H9 (cell line): Measurements from ENCODE around the gene NOP56. TPM values are rescaled to one million over a fixed set of nuclear protein-coding genes. Genes with fewer than 3 reads are reported as not detected.

Experiments
- DNase-seq: peaks from one replicate; pipeline ENCODE4 v3.0.0-alpha.2; 2017
- H2AFZ ChIP-seq: one replicate; pipeline ENCODE4 v1.6.1; 2013; ENCODE audit warnings: mild to moderate bottlenecking, low read length, control low read depth, moderate library complexity
- H2AK5ac ChIP-seq: 2 replicates; pipeline ENCODE4 v1.6.1; 2013; ENCODE audit warnings: low read length, control low read depth, mixed read lengths; ENCODE audit not compliant: insufficient read length
- H2BK120ac ChIP-seq: one replicate; pipeline ENCODE4 v1.6.1; 2013; ENCODE audit warnings: low read depth, mild to moderate bottlenecking, low read length, control low read depth, inconsistent platforms; ENCODE audit not compliant: poor library complexity, severe bottlenecking
- H2BK12ac ChIP-seq: 2 replicates; pipeline ENCODE4 v1.6.1; 2013; ENCODE audit warnings: low read length, control low read depth, mixed read lengths, low read depth; ENCODE audit not compliant: insufficient read length
- H2BK15ac ChIP-seq: 2 replicates; pipeline ENCODE4 v1.6.1; 2013; ENCODE audit warnings: low read depth, low read length, control low read depth
- H2BK20ac ChIP-seq: one replicate; pipeline ENCODE4 v1.6.1; 2013; ENCODE audit warnings: low read depth, mild to moderate bottlenecking, low read length, control low read depth, inconsistent platforms; ENCODE audit not compliant: poor library complexity, severe bottlenecking
- H2BK5ac ChIP-seq: 2 replicates; pipeline ENCODE4 v1.6.1; 2013; ENCODE audit warnings: low read length, control low read depth, mixed read lengths; ENCODE audit not compliant: insufficient read length
- H3K14ac ChIP-seq: 2 replicates; pipeline ENCODE4 v1.6.1; 2013; ENCODE audit warnings: low read length, control low read depth; ENCODE audit not compliant: insufficient read depth
- H3K18ac ChIP-seq: 2 replicates; pipeline ENCODE4 v1.6.1; 2013; ENCODE audit warnings: low read depth, mild to moderate bottlenecking, mixed read lengths, low read length, control low read depth; ENCODE audit not compliant: insufficient read length
- H3K23ac ChIP-seq: 2 replicates; pipeline ENCODE4 v1.6.1; 2013; ENCODE audit warnings: low read length, control low read depth, mixed read lengths, low read depth; ENCODE audit not compliant: insufficient read length
- H3K23me2 ChIP-seq: 2 replicates; pipeline ENCODE4 v1.6.1; 2013; ENCODE audit warnings: low read depth, mild to moderate bottlenecking, mixed read lengths, low read length, control low read depth; ENCODE audit not compliant: insufficient read length, poor library complexity, severe bottlenecking
- H3K27ac ChIP-seq: 2 replicates; pipeline ENCODE4 v1.5.1; 2013; ENCODE audit warnings: low read length, control low read depth, mixed read lengths, low read depth; ENCODE audit not compliant: insufficient read length
- H3K27me3 ChIP-seq: 2 replicates; pipeline ENCODE4 v1.6.1; 2013; ENCODE audit warnings: low read length, control low read depth, inconsistent platforms; ENCODE audit not compliant: insufficient read depth
- H3K4ac ChIP-seq: 2 replicates; pipeline ENCODE4 v1.6.1; 2013; ENCODE audit warnings: low read depth, mild to moderate bottlenecking, control low read depth, inconsistent platforms, low read length, moderate library complexity
- H3K4me1 ChIP-seq: 2 replicates; pipeline ENCODE4 v1.6.1; 2013; ENCODE audit warnings: low read length, control low read depth, inconsistent platforms; ENCODE audit not compliant: insufficient read depth
- H3K4me2 ChIP-seq: 2 replicates; pipeline ENCODE4 v1.6.1; 2013; ENCODE audit warnings: low read length, control low read depth, mixed read lengths; ENCODE audit not compliant: insufficient read length, insufficient read depth
- H3K56ac ChIP-seq: 2 replicates; pipeline ENCODE4 v1.6.1; 2013; ENCODE audit warnings: low read depth, mild to moderate bottlenecking, mixed read lengths, low read length, control low read depth; ENCODE audit not compliant: insufficient read length
- H3K79me1 ChIP-seq: 2 replicates; pipeline ENCODE4 v1.6.1; 2013; ENCODE audit warnings: low read depth, mild to moderate bottlenecking, moderate library complexity, low read length, control low read depth, inconsistent platforms; ENCODE audit not compliant: insufficient read depth, poor library complexity, severe bottlenecking
- H3K79me2 ChIP-seq: 2 replicates; pipeline ENCODE4 v1.6.1; 2013; ENCODE audit warnings: low read length, control low read depth, inconsistent platforms; ENCODE audit not compliant: insufficient read depth
- H3K9ac ChIP-seq: 2 replicates; pipeline ENCODE4 v1.6.1; 2013; ENCODE audit warnings: low read length, control low read depth, mixed read lengths; ENCODE audit not compliant: insufficient read length; ENCODE audit errors: extremely low read depth
- H3K9me3 ChIP-seq: one replicate; pipeline ENCODE4 v1.6.1; 2013; ENCODE audit warnings: low read depth, low read length, inconsistent platforms; ENCODE audit not compliant: control insufficient read depth
- H3T11ph ChIP-seq: one replicate; pipeline ENCODE4 v1.6.1; 2013; ENCODE audit warnings: mild to moderate bottlenecking, low read length, control low read depth, inconsistent platforms
- H4K20me1 ChIP-seq: one replicate; pipeline ENCODE4 v1.6.1; 2013; ENCODE audit not compliant: control insufficient read depth, insufficient read length, insufficient read depth
- H4K5ac ChIP-seq: 2 replicates; pipeline ENCODE4 v1.6.1; 2013; ENCODE audit warnings: low read depth, mild to moderate bottlenecking, mixed read lengths, low read length, control low read depth; ENCODE audit not compliant: insufficient read length
- H4K8ac ChIP-seq: replicated peaks from 2 replicates; pipeline ENCODE4 v1.6.1; 2013; ENCODE audit warnings: low read length, control low read depth, mixed read lengths, low read depth; ENCODE audit not compliant: insufficient read length
- H4K91ac ChIP-seq: 2 replicates; pipeline ENCODE4 v1.6.1; 2013; ENCODE audit warnings: low read depth, mild to moderate bottlenecking, moderate library complexity, mixed read lengths, low read length, control low read depth; ENCODE audit not compliant: insufficient read length
- H3K27ac Mint-ChIP-seq, 3 experiments: 2 replicates in 2 of 3; 3 replicates in 1 of 3; pipeline ENCODE4 v1.8.0; 2020 to 2021; ENCODE audit warnings: mixed read lengths in 3 of 3, mild to moderate bottlenecking in 1 of 3, moderate library complexity in 1 of 3
- H3K27me3 Mint-ChIP-seq: 2 replicates; pipeline ENCODE4 v1.8.0; 2021; ENCODE audit warnings: low read depth, mild to moderate bottlenecking, moderate library complexity, mixed read lengths
- H3K36me3 Mint-ChIP-seq, 3 experiments: 2 replicates in 2 of 3; 3 replicates in 1 of 3; pipeline ENCODE4 v1.8.0; 2020 to 2021; ENCODE audit warnings: low read depth in 3 of 3, mixed read lengths in 3 of 3; ENCODE audit not compliant: insufficient read depth in 1 of 3
- H3K4me1 Mint-ChIP-seq, 2 experiments: 2 replicates each; pipeline ENCODE4 v1.8.0; 2020; ENCODE audit warnings: mixed read lengths in 2 of 2
- H3K4me3 Mint-ChIP-seq, 2 experiments: 2 replicates in 1 of 2; 3 replicates in 1 of 2; pipeline ENCODE4 v1.8.0; 2020 to 2021; ENCODE audit warnings: mild to moderate bottlenecking in 2 of 2, mixed read lengths in 2 of 2, moderate library complexity in 1 of 2
- H3K9me3 Mint-ChIP-seq, 2 experiments: 2 replicates in 1 of 2; 3 replicates in 1 of 2; pipeline ENCODE4 v1.8.0; 2020; ENCODE audit warnings: mild to moderate bottlenecking in 2 of 2, mixed read lengths in 2 of 2, moderate library complexity in 1 of 2
- WGBS: extraction: QIAGEN DNeasy Blood & Tissue Kit; methylation state at CpG from one replicate; pipeline ENCODE4 v1.1.7; 2013; ENCODE audit warnings: missing lambda C conversion rate, low lambda C conversion rate, mixed read lengths; ENCODE audit not compliant: insufficient read length; ENCODE audit errors: extremely low coverage; 5-methylcytosine and 5-hydroxymethylcytosine counted together
- total RNA-seq: library from RNA; stranded (reverse); gene quantifications from 2 replicates; pipeline ENCODE4 v1.2.1, GENCODE V29; 2021
- TF ChIP-seq, protein P1 (sequence below): fragments of 200-600 bp; sonication (generic); conservative IDR thresholded peaks from 3 replicates; pipeline ENCODE4 v1.8.0; 2021; ENCODE audit warnings: antibody characterized with exemption, mild to moderate bottlenecking

The NOP56 gene
- total RNA-seq, 1 experiment from 2014 or later, result 774 TPM

DNA sequence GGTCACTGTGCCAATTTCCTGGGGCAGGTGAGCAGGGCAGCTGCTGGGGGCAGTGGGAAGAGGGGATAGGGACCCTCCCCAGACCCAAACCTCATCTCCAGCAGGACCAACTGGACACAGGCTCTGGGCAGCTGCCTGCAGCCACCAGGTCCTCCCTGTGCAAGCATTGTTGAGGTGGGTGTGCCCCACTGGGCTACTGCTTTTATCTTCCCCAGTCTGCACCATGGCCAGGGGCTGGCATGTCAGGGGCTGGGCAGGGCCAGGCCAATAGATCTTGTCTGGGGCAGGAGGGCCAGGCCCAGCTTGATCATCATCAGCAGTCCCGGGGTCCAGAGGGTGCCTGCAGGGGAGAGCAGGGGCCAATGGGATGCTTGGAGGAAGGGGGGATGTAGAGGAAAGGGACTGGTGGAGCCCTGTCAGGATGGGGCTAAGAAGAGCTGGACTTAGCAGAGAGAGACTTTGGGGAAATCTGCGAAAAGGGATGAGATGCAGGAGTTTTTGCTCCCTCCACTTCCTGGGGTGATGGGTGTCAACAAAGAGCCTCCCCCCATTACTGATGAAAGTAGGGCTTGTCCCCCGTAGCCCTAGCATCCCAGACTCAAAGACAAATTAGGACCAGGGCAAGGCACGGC is 45.9 kb downstream of the NOP56 start:
- Histone ChIP-seq H2BK20ac (no peak overlapping the region), H4K91ac (no peak overlapping the region), H4K20me1 (no peaks in the 10 kb centered on the region), H3K9me3 (no peaks in the 10 kb centered on the region), H3K4me1 (no peaks in the 10 kb centered on the region; the same call in 1 of the 2 replicates), H3K79me1 (no peaks in the 10 kb centered on the region), H3K27ac (no peak overlapping the region), H3T11ph (no peak overlapping the region), H3K4me2 (no peak overlapping the region), H3K27me3 (peaks cover 31% of the 10 kb centered on the region), H3K56ac (no peak overlapping the region), H2AFZ (no peak overlapping the region), H3K23me2 (no peaks in the 10 kb centered on the region), H2AK5ac (no peak overlapping the region), H4K8ac (no peak overlapping the region), H3K79me2 (no peaks in the 10 kb centered on the region), H2BK12ac (no peak overlapping the region), H3K18ac (no peak overlapping the region), H3K23ac (no peak overlapping the region), H3K14ac (no peak overlapping the region), H3K9ac (no peak overlapping the region), H2BK5ac (no peak overlapping the region), H4K5ac (no peak overlapping the region), H2BK120ac (no peak overlapping the region), H3K4ac (no peak overlapping the region), H2BK15ac (no peak overlapping the region)
- no peak for DNase-seq
- H3K4me3 Mint-ChIP-seq, result no peak overlapping the region
- TF ChIP-seq, protein P1, sequence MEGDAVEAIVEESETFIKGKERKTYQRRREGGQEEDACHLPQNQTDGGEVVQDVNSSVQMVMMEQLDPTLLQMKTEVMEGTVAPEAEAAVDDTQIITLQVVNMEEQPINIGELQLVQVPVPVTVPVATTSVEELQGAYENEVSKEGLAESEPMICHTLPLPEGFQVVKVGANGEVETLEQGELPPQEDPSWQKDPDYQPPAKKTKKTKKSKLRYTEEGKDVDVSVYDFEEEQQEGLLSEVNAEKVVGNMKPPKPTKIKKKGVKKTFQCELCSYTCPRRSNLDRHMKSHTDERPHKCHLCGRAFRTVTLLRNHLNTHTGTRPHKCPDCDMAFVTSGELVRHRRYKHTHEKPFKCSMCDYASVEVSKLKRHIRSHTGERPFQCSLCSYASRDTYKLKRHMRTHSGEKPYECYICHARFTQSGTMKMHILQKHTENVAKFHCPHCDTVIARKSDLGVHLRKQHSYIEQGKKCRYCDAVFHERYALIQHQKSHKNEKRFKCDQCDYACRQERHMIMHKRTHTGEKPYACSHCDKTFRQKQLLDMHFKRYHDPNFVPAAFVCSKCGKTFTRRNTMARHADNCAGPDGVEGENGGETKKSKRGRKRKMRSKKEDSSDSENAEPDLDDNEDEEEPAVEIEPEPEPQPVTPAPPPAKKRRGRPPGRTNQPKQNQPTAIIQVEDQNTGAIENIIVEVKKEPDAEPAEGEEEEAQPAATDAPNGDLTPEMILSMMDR, result no peak
- no peaks in the 10 kb centered on the region; a peak in 1 of 7 replicates for H3K36me3 Mint-ChIP-seq
- peaks cover 93% of the 10 kb centered on the region for H3K27me3 Mint-ChIP-seq
- WGBS, result no CpG with 5 or more reads among the region's 4 CpGs
- H3K27ac Mint-ChIP-seq, result no peak overlapping the region
- H3K4me1 Mint-ChIP-seq, result peaks cover 28 to 51% of the 10 kb centered on the region in 2 experiments
- no peaks in the 10 kb centered on the region; a peak in 1 of 5 replicates for H3K9me3 Mint-ChIP-seq
